SU-DHL-6 (cell line): ENCODE results near the gene ZKSCAN1.

Source experiments
- H2AFZ ChIP-seq: fragments of 200-600 bp; sonication (generic); 2 replicates; pipeline ENCODE4 v1.6.1; 2014; ENCODE audit warnings: low read depth, mild to moderate bottlenecking, moderate library complexity, mixed read lengths, antibody characterized with exemption, low read length; ENCODE audit not compliant: severe bottlenecking
- H3F3A ChIP-seq: fragments of 200-600 bp; shearing (Covaris generic); 2 replicates; pipeline ENCODE4 v1.6.0; 2016; ENCODE audit warnings: antibody characterized with exemption, mild to moderate bottlenecking; ENCODE audit not compliant: insufficient read depth
- H3K27ac ChIP-seq: fragments of 200-600 bp; sonication (generic); 2 replicates; pipeline ENCODE4 v1.5.1; 2016; ENCODE audit warnings: low read depth, mild to moderate bottlenecking, low read length, moderate library complexity, mixed read lengths
- H3K27me3 ChIP-seq: fragments of 200-600 bp; sonication (generic), shearing (Covaris generic); 2 replicates; pipeline ENCODE4 v1.6.0; 2014; ENCODE audit warnings: mild to moderate bottlenecking, low read length
- H3K36me3 ChIP-seq: fragments of 200-600 bp; sonication (generic); 2 replicates; pipeline ENCODE4 v1.6.1; 2014; ENCODE audit warnings: mild to moderate bottlenecking, low read length, mixed read lengths
- H3K4me2 ChIP-seq: fragments of 300-600, 200-600 bp; shearing (Covaris generic), sonication (generic); 2 replicates; pipeline ENCODE4 v1.6.0; 2014; ENCODE audit warnings: low read length, low read depth, mild to moderate bottlenecking; ENCODE audit not compliant: poor library complexity, severe bottlenecking
- H3K4me3 ChIP-seq: fragments of 200-600 bp; sonication (generic); 2 replicates; pipeline ENCODE4 v1.5.1; 2014; ENCODE audit warnings: antibody characterized with exemption, low read length, mild to moderate bottlenecking, mixed read lengths; ENCODE audit not compliant: insufficient read depth, poor library complexity, severe bottlenecking
- H3K79me2 ChIP-seq: fragments of 200-600 bp; sonication (generic); 2 replicates; pipeline ENCODE4 v1.6.1; 2014; ENCODE audit warnings: mild to moderate bottlenecking, low read length, moderate library complexity; ENCODE audit not compliant: insufficient read depth
- H3K9ac ChIP-seq: fragments of 200-600 bp; sonication (generic); 2 replicates; pipeline ENCODE4 v1.7.0; 2014; ENCODE audit warnings: mild to moderate bottlenecking, low read length
- H3K9me2 ChIP-seq: fragments of 200-600 bp; sonication (generic); replicated peaks from 2 replicates; pipeline ENCODE4 v1.6.1; 2014; ENCODE audit warnings: low read length; ENCODE audit not compliant: insufficient read depth
- H3K9me3 ChIP-seq: fragments of 200-600 bp; sonication (generic); 2 replicates; pipeline ENCODE4 v1.6.1; 2014; ENCODE audit warnings: low read length, mixed read lengths; ENCODE audit not compliant: insufficient read depth
- H4K20me1 ChIP-seq: fragments of 200-600 bp; sonication (generic); 2 replicates; pipeline ENCODE4 v1.6.1; 2014; ENCODE audit warnings: low read depth, mild to moderate bottlenecking, antibody characterized with exemption, low read length, moderate library complexity, mixed read lengths
- CTCF ChIP-seq: fragments of 200-600 bp; sonication (generic); IDR thresholded peaks from one replicate; pipeline ENCODE4 v1.5.1; 2017; ENCODE audit warnings: antibody characterized with exemption, mild to moderate bottlenecking, low read length, moderate library complexity; ENCODE audit not compliant: insufficient read depth, poor library complexity, severe bottlenecking
- EZH2phosphoT487 ChIP-seq: fragments of 200-600 bp; sonication (generic), shearing (Covaris generic); conservative IDR thresholded peaks from 2 replicates; pipeline ENCODE4 v1.6.1; 2018; ENCODE audit warnings: mild to moderate bottlenecking, antibody characterized with exemption, low read length, moderate library complexity, mixed read lengths

The ZKSCAN1 gene

GRCh38 chr7:100064162-100064561 is 48.8 kb downstream of the ZKSCAN1 start:
- H3K27ac ChIP-seq = no peak overlapping the region
- H4K20me1 ChIP-seq = no peaks in the 10 kb centered on the region
- H3K4me2 ChIP-seq = no peak overlapping the region
- H3K4me3 ChIP-seq = no peak overlapping the region
- H3K79me2 ChIP-seq = no peaks in the 10 kb centered on the region
- no peaks in the 10 kb centered on the region for H3F3A ChIP-seq
- H3K36me3 ChIP-seq = no peaks in the 10 kb centered on the region
- no peak for TF ChIP-seq EZH2phosphoT487
- no peak for TF ChIP-seq CTCF
- H3K9ac ChIP-seq = no peak overlapping the region
- no peak overlapping the region for H2AFZ ChIP-seq
- no peaks in the 10 kb centered on the region for H3K27me3 ChIP-seq
- no peaks in the 10 kb centered on the region for H3K9me2 ChIP-seq
- no peaks in the 10 kb centered on the region for H3K9me3 ChIP-seq

GRCh38 chr7:100065452-100066186 is 50.2 kb downstream of the ZKSCAN1 start:
- peaks cover under 1% of the 10 kb centered on the region; the same call in 1 of the 2 replicates for H3K9me3 ChIP-seq
- no peaks in the 10 kb centered on the region for H3F3A ChIP-seq
- H3K4me3 ChIP-seq = no peak overlapping the region
- peaks cover 6% of the 10 kb centered on the region for H3K36me3 ChIP-seq
- TF ChIP-seq EZH2phosphoT487 (no peak), CTCF (no peak)
- no peak overlapping the region for H2AFZ ChIP-seq
- no peak overlapping the region for H3K9ac ChIP-seq
- H3K9me2 ChIP-seq = no peaks in the 10 kb centered on the region
- H3K4me2 ChIP-seq = no peak overlapping the region
- H4K20me1 ChIP-seq = no peaks in the 10 kb centered on the region
- H3K27ac ChIP-seq = no peak overlapping the region
- no peaks in the 10 kb centered on the region for H3K27me3 ChIP-seq
- H3K79me2 ChIP-seq = no peaks in the 10 kb centered on the region

GRCh38 chr7:100066953-100067352 is 51.6 kb downstream of the ZKSCAN1 start:
- Histone ChIP-seq H3K27ac (no peak overlapping the region), H3K36me3 (peaks cover 20% of the 10 kb centered on the region)

More at GRCh38 chr7:100066953-100067352, 51.6 kb downstream of the ZKSCAN1 start:
- Histone ChIP-seq H3K9me2 (no peaks in the 10 kb centered on the region), H3K9ac (no peak overlapping the region), H3K9me3 (peaks cover 14% of the 10 kb centered on the region), H3K4me2 (no peak overlapping the region), H3K79me2 (no peaks in the 10 kb centered on the region), H4K20me1 (no peaks in the 10 kb centered on the region), H2AFZ (no peak overlapping the region), H3F3A (no peaks in the 10 kb centered on the region), H3K4me3 (no peak overlapping the region), H3K27me3 (no peaks in the 10 kb centered on the region)
- no peak for TF ChIP-seq EZH2phosphoT487
- no peak for TF ChIP-seq CTCF
